Measurements from ENCODE around the gene NEDD4L.

Gene NEDD4L

DNA sequence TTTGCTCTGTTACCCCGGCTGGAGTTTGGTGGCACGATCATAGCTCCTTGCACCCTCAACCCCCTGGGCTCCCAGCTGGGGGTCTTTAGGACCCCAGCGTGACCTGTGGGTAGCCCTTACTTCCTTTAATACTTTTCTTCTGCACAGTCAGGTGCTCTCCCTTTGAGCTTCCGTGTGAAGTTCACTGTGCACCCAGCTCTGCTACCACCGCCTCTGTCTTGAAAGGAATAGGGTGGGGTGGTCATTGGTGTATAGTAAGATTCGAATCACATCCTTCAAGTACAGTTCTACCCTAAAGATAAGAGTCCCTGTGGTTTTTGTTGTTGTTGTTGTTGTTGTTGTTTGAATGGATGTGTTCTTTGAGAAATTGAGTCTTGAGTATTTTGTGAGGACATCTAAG, 267.4 kb downstream of the NEDD4L start:
- H3K36me3 ChIP-seq (replicated peaks): no peaks in the 10 kb centered on the region
- DNase-seq: no peak
- H3K27me3 ChIP-seq (replicated peaks): no peaks in the 10 kb centered on the region
- H3K4me3 ChIP-seq (ENCODE audit: low read depth, low read length): no peak overlapping the region
- no peak overlapping the region for H3K27ac ChIP-seq
- in situ Hi-C loops (cut with HindIII; ENCODE audit: low pct_ligation_motif_present, low sequenced_read_pairs): no loop called here
- TF ChIP-seq, protein P1, sequence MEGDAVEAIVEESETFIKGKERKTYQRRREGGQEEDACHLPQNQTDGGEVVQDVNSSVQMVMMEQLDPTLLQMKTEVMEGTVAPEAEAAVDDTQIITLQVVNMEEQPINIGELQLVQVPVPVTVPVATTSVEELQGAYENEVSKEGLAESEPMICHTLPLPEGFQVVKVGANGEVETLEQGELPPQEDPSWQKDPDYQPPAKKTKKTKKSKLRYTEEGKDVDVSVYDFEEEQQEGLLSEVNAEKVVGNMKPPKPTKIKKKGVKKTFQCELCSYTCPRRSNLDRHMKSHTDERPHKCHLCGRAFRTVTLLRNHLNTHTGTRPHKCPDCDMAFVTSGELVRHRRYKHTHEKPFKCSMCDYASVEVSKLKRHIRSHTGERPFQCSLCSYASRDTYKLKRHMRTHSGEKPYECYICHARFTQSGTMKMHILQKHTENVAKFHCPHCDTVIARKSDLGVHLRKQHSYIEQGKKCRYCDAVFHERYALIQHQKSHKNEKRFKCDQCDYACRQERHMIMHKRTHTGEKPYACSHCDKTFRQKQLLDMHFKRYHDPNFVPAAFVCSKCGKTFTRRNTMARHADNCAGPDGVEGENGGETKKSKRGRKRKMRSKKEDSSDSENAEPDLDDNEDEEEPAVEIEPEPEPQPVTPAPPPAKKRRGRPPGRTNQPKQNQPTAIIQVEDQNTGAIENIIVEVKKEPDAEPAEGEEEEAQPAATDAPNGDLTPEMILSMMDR (IDR thresholded peaks at IDR 0.05; ENCODE audit: low read depth, low read length, missing control alignments): no peak

DNA sequence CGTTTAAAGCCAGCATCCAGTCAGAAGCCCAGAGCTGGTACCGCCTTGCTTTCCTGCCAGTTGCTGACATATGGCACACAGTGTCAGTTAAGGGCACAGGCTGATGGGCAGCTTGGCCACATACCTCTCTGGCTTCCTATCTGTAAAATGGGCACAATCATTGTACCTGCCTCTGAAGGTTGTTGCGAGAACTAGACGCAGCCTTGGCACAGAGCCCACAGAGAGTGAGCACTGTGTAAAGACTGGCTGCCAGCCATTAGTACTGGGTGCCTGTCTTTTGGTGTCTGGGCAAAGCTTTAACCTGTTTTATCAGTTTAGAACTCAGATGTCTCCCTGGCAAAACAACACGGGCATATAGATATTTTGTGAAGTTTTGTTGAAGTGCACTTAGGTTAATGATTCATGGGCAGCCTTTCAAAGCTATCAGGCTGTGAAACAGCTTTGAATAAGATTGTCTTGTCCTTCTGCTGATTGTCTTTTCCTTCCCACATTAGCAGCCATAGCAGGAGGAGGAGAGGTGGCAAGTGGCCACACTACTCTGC, 269.5 kb downstream of the NEDD4L start:
- TF ChIP-seq, protein P1 (IDR thresholded peaks at IDR 0.05; ENCODE audit: low read depth, low read length, missing control alignments): no peak
- no peaks in the 10 kb centered on the region for H3K36me3 ChIP-seq (replicated peaks)
- in situ Hi-C loops (cut with HindIII; ENCODE audit: low pct_ligation_motif_present, low sequenced_read_pairs): no loop called here
- H3K27me3 ChIP-seq (replicated peaks): no peaks in the 10 kb centered on the region
- DNase-seq: no peak
- H3K27ac ChIP-seq: peak overlapping the region; percentile 68
- no peak overlapping the region for H3K4me3 ChIP-seq (ENCODE audit: low read depth, low read length)

DNA sequence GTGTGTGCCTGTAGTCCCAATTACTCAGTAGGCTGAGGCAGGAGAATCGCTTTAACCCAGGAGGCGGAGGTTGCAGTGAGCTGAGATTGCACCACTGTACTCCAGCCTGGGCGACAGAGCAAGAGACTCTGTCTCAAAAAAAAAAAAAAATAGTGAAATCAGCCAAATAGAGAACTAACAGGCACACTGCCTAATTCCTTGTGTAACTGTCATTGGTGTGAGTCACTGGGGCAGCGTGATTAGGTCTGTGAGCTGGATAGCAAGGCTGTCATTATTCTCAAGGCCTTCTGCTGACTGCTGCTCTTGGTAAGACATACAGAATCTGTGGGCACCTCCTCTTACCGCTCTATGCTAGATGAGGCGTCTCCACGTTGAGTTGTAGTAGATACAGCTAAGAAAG, 270.3 kb downstream of the NEDD4L start:
- no peaks in the 10 kb centered on the region for H3K36me3 ChIP-seq (replicated peaks)
- in situ Hi-C loops (cut with HindIII; ENCODE audit: low pct_ligation_motif_present, low sequenced_read_pairs): no loop called here
- no peaks in the 10 kb centered on the region for H3K27me3 ChIP-seq (replicated peaks)
- peak; percentile 95 for DNase-seq
- H3K4me3 ChIP-seq (ENCODE audit: low read depth, low read length): no peak overlapping the region
- peak overlapping the region; percentile 68 for H3K27ac ChIP-seq
- TF ChIP-seq, protein P1 (IDR thresholded peaks at IDR 0.05; ENCODE audit: low read depth, low read length, missing control alignments): no peak

DNA sequence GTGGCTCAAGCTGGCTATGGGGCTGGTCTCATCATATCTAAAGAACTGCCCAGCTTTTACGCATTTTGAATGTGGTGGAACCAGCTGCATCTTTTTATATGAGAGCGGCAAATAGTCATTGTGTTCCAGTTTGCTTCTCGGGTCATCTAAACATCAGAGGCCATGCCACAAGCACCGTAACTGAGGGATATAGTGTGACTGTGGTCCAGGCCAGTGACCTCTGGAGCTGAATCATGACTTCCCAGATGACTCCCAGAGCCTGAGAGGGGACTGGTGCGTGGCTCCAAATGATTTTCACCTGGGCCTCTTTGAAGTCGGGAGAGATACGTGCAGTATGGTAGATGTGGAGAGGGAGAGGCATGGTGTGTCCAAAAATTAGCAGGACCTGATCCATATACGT, 271.0 kb downstream of the NEDD4L start:
- Histone ChIP-seq H3K4me3 (ENCODE audit: low read depth, low read length) (no peak overlapping the region), H3K27me3 (replicated peaks) (no peaks in the 10 kb centered on the region), H3K36me3 (replicated peaks) (no peaks in the 10 kb centered on the region), H3K27ac (peak overlapping the region; percentile 68)
- in situ Hi-C loops (cut with HindIII; ENCODE audit: low pct_ligation_motif_present, low sequenced_read_pairs): no loop called here
- TF ChIP-seq, protein P1 (IDR thresholded peaks at IDR 0.05; ENCODE audit: low read depth, low read length, missing control alignments): no peak
- peak; percentile 42 for DNase-seq

DNA sequence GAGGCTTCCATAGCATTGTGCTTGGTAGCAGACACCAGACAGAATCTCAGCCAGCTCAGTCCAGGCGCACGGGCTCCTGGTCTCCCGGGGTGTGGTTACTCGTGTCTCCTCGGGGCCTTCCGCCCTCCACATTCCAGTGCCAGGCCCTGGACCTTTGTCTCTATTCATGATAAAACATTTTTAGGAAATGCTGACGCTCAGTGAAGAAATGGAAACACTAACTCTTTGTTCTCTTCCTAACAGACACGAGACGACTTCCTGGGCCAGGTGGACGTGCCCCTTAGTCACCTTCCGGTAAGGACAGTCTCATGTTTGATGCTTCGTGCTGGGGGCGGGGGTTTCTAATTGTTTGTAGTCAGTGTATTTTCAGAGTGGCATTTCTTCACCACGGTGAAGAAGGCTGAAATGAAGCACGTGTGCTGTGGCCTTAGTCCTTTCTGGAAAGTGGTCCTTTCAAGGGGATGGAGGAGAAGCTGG, 271.8 kb downstream of the NEDD4L start:
- TF ChIP-seq, protein P1 (IDR thresholded peaks at IDR 0.05; ENCODE audit: low read depth, low read length, missing control alignments): no peak
- H3K27me3 ChIP-seq (replicated peaks): no peaks in the 10 kb centered on the region
- peak overlapping the region; percentile 68 for H3K27ac ChIP-seq
- DNase-seq: no peak
- H3K36me3 ChIP-seq (replicated peaks): no peaks in the 10 kb centered on the region
- in situ Hi-C loops (cut with HindIII; ENCODE audit: low pct_ligation_motif_present, low sequenced_read_pairs): no loop called here
- no peak overlapping the region for H3K4me3 ChIP-seq (ENCODE audit: low read depth, low read length)

All from brain microvascular endothelial cell (primary cell).